ENCODE results near the gene CCDC68.

GRCh38 chr18:54948350-54948837 is 10.9 kb downstream of the CCDC68 start:
- TF ChIP-seq CTCF (IDR thresholded peaks at IDR 0.05 in 2 of 3, conservative IDR thresholded peaks at IDR 0.05 in 1 of 3; ENCODE audit: borderline replicate concordance in 1 of 3, insufficient read depth in 1 of 3, low read depth in 2 of 3, low read length in 2 of 3) (no peak), EZH2 (IDR thresholded peaks at IDR 0.05) (no peak), MAX (IDR thresholded peaks at IDR 0.05) (no peak), EZH2phosphoT487 (IDR thresholded peaks at IDR 0.05; ENCODE audit: borderline replicate concordance) (no peak), POLR2A (IDR thresholded peaks at IDR 0.05; ENCODE audit: borderline replicate concordance, extremely low read depth, insufficient read depth, insufficient read length) (no peak), ZNF274 (IDR thresholded peaks at IDR 0.05; ENCODE audit: low read depth, low read length) (no peak), SIN3A (IDR thresholded peaks at IDR 0.05; ENCODE audit: low read depth) (no peak), ZBTB33 (IDR thresholded peaks at IDR 0.05; ENCODE audit: extremely low read depth, insufficient replicate concordance, low read length) (no peak), REST (IDR thresholded peaks at IDR 0.05; ENCODE audit: low read depth) (no peak), POLR2AphosphoS5 (IDR thresholded peaks at IDR 0.05; ENCODE audit: low read depth, low read length) (no peak), RAD21 (IDR thresholded peaks at IDR 0.05; ENCODE audit: low read depth) (no peak), ATF3 (IDR thresholded peaks at IDR 0.05) (no peak), FOSL1 (IDR thresholded peaks at IDR 0.05; ENCODE audit: low read depth) (no peak), SP1 (IDR thresholded peaks at IDR 0.05; ENCODE audit: low read depth) (no peak)

Measured in HCT116 (cell line).